ENCODE measurements around the gene MTHFD1L. TPM values are rescaled to one million over a fixed set of nuclear protein-coding genes. Genes with fewer than 3 reads are reported as not detected.

The MTHFD1L gene
- total and polyA plus RNA-seq, 2 of the 4 experiments (the other 2 are of a cell fraction) = 43.5 to 53.2 TPM

- CTCF ChIA-PET = no interaction called here
- intact Hi-C loops (cut with micrococcal nuclease) (no loop called here), dilution Hi-C loops (cut with HindIII; ENCODE audit: low sequenced_read_pairs, unreplicated experiment) (no loop called here)
These were observed 264.8 kb downstream of the MTHFD1L start for GRCh38 chr6:151130329-151130728.

More at GRCh38 chr6:151130329-151130728, 264.8 kb downstream of the MTHFD1L start:
- Histone ChIP-seq H3K4me2 (ENCODE audit: low read depth, low read length) (no peak overlapping the region), H3K23ac (ENCODE audit: low read depth, low read length) (no peak overlapping the region), H3K79me1 (ENCODE audit: low read depth in 1 of 2, low read length in 2 of 2) (no peaks in the 10 kb centered on the region), H2BK20ac (ENCODE audit: low read depth, low read length) (no peak overlapping the region), H2AFZ (replicated peaks; ENCODE audit: low read length, poor library complexity) (no peak overlapping the region), H3K4ac (ENCODE audit: low read depth, low read length) (no peak overlapping the region), H3K9me3 (ENCODE audit: control insufficient read depth, insufficient read depth, low read length) (peaks cover 15% of the 10 kb centered on the region), H3K56ac (ENCODE audit: extremely low read depth, insufficient read depth, low read length) (no peak overlapping the region), H3K27ac (ENCODE audit: insufficient read depth, low read length) (no peak overlapping the region), H3K9ac (ENCODE audit: low read depth, low read length) (no peak overlapping the region), H3K36me3 (ENCODE audit: control insufficient read depth, insufficient read depth, low read length) (no peaks in the 10 kb centered on the region), H2BK5ac (ENCODE audit: low read depth, low read length, poor library complexity, severe bottlenecking) (no peak overlapping the region), H4K91ac (ENCODE audit: insufficient read depth, low read depth, low read length) (no peak overlapping the region), H4K8ac (ENCODE audit: low read depth in 2 of 2, low read length in 2 of 2) (no peak overlapping the region), H3K4me3 (ENCODE audit: insufficient read depth, low read depth, low read length) (no peak overlapping the region), H3K27me3 (ENCODE audit: control insufficient read depth, insufficient read depth, low read length) (peaks cover 11% of the 10 kb centered on the region), H2AK9ac (replicated peaks; ENCODE audit: low read depth, low read length, poor library complexity) (no peak overlapping the region), H2BK15ac (ENCODE audit: low read depth, low read length) (no peak overlapping the region), H4K5ac (ENCODE audit: low read depth, low read length) (no peak overlapping the region), H3K9me1 (ENCODE audit: insufficient read depth, low read length) (no peaks in the 10 kb centered on the region), H2BK120ac (ENCODE audit: low read depth, low read length) (no peak overlapping the region), H4K20me1 (ENCODE audit: insufficient read depth, low read length) (no peaks in the 10 kb centered on the region), H2AK5ac (ENCODE audit: low read depth, low read length) (no peak overlapping the region), H3K14ac (replicated peaks; ENCODE audit: low read depth, low read length) (no peak overlapping the region), H3K4me1 (ENCODE audit: control insufficient read depth, insufficient read depth, low read length) (peaks cover 2% of the 10 kb centered on the region; the same call in 1 of the 2 replicates), H3K18ac (ENCODE audit: low read depth, low read length) (no peak overlapping the region)
- DNase-seq = no peak
- POLR2A ChIA-PET (ENCODE audit: unreplicated experiment) = no interaction called here
- TF ChIP-seq, protein P1, sequence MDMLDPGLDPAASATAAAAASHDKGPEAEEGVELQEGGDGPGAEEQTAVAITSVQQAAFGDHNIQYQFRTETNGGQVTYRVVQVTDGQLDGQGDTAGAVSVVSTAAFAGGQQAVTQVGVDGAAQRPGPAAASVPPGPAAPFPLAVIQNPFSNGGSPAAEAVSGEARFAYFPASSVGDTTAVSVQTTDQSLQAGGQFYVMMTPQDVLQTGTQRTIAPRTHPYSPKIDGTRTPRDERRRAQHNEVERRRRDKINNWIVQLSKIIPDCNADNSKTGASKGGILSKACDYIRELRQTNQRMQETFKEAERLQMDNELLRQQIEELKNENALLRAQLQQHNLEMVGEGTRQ (IDR thresholded peaks at IDR 0.05; ENCODE audit: low read depth, low read length) = no peak
- BruUV-seq (replicated peaks) = no TSS peak
- in situ Hi-C loops (cut with MboI; ENCODE audit: low sequenced_read_pairs) = no loop called here
- no peak for ATAC-seq (ENCODE audit: low read depth)
- WGBS, 2 experiments (ENCODE audit: extremely low coverage in 2 of 2, insufficient read length in 1 of 2) = no CpG with 5 or more reads among the region's 6 CpGs
